Small intestine (tissue), 7 donors: ENCODE data around the gene KRT86. TPM values are rescaled to one million over a fixed set of nuclear protein-coding genes. Genes with fewer than 3 reads are reported as not detected.

Source experiments
- DNase-seq, 2 donors: peaks; one replicate each; pipeline versions ENCODE4 v3.0.0 to v3.0.0-alpha.2; 2013
- FAIRE-seq: peaks from 2 replicates; lab custom pipeline; 2012; peaks lifted over from hg19 to GRCh38; lab: Jason Lieb, UNC
- H3K27ac ChIP-seq, 3 donors: one replicate each; pipeline ENCODE4 v1.5.1; 2013; ENCODE audit warnings: low read length in 2 of 3, mild to moderate bottlenecking in 2 of 3, control low read depth in 1 of 3, inconsistent platforms in 1 of 3, low read depth in 1 of 3, moderate library complexity in 1 of 3
- H3K27me3 ChIP-seq, 3 donors: one replicate each; pipeline ENCODE4 v1.6.1; 2013; ENCODE audit warnings: low read length in 3 of 3, inconsistent platforms in 1 of 3; ENCODE audit not compliant: control insufficient read depth in 3 of 3, insufficient read depth in 3 of 3
- H3K36me3 ChIP-seq, 3 donors: one replicate each; pipeline ENCODE4 v1.6.1; 2013; ENCODE audit warnings: low read length in 3 of 3, inconsistent platforms in 1 of 3, low read depth in 1 of 3, mild to moderate bottlenecking in 1 of 3, moderate library complexity in 1 of 3; ENCODE audit not compliant: control insufficient read depth in 3 of 3, insufficient read depth in 2 of 3
- H3K4me1 ChIP-seq, 3 donors: one replicate each; pipeline ENCODE4 v1.6.1; 2013; ENCODE audit warnings: low read length in 2 of 3, inconsistent platforms in 1 of 3, low read depth in 1 of 3, mild to moderate bottlenecking in 1 of 3, moderate library complexity in 1 of 3; ENCODE audit not compliant: control insufficient read depth in 3 of 3, insufficient read depth in 2 of 3
- H3K4me3 ChIP-seq, 3 donors: one replicate each; pipeline ENCODE4 v1.5.1; 2013; ENCODE audit warnings: low read length in 3 of 3, control low read depth in 1 of 3, inconsistent platforms in 1 of 3, low read depth in 1 of 3, mild to moderate bottlenecking in 1 of 3, moderate library complexity in 1 of 3
- H3K9me3 ChIP-seq, 2 donors: one replicate each; pipeline ENCODE4 v1.6.1; 2013; ENCODE audit warnings: low read depth in 1 of 2, low read length in 1 of 2; ENCODE audit not compliant: control insufficient read depth in 2 of 2, insufficient read depth in 1 of 2
- WGBS, 3 donors: extraction: QIAGEN DNeasy Blood & Tissue Kit; methylation state at CpG; one replicate each; pipeline ENCODE4 v1.1.7; 2013; 5-methylcytosine and 5-hydroxymethylcytosine counted together
- polyA plus RNA-seq, 4 donors: library from polyadenylated mRNA; stranded (reverse) in 3 of 4; unstranded in 1 of 4; fragments of 200-250 nt in 3 of 4; fragments of 120-200 nt in 1 of 4; gene quantifications; one replicate each; pipeline versions ENCODE4 v1.2.1 to v1.2.3, GENCODE V29; 2013
- donor health status: healthy with polysubstance abuse.
- donor health status: control.
- donor health status: control.
- donor health status: Bipolar disorder and iron deficiency.
- donor health status: healthy.

Gene KRT86
- polyA plus RNA-seq, 4 donors, result 0.01 to 0.84 (median 0.54) TPM; not detected in 1

DNA sequence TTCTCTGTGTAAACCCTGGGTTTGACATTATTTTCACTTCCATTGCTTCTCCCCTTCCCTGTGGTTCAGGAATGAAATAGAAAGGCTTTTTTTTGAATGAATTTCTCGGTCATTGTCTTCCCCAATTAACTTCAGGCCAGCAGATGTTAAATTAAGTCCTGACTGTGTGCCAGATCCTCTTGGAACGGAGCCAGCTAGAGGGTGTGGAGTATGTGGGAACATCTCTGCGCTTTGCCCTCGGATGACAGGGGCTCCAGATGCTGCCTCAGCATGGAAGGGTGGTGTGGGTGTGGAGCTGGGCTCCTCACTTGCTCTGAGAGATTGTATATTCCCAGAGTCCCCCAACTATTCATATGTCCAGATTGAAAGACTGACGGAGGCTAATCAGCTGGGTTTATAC is 79.8 kb downstream of the KRT86 start:
- no peak for FAIRE-seq
- WGBS, 3 donors, result 19 to 26% (median 23%) methylated on average over 5 of the region's 5 CpGs

DNA sequence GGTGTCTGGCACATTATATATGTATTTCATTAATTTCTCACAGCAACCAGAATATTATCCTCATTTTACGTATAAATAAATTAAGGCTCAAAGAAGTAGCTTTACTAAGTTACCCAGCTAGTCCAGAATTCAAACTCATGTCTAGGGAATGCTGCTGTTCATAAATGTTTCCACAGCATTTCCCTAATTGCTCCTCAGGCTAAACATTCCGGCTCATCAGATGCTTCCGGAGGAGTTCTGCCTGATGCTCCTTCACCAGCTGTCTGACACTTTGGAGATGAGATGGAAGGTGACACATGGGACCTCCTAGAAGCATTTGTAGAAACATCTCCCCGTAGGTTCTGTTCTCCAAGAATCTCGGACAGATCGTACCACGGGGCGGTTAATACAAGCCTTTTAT is 80.7 kb downstream of the KRT86 start:
- no peaks in the 10 kb centered on the region for H3K9me3 ChIP-seq
- FAIRE-seq (no peak), DNase-seq (no peak)
- no peaks in the 10 kb centered on the region for H3K36me3 ChIP-seq
- peaks cover 0 to 12% (median 5%) of the 10 kb centered on the region in 3 donors for H3K27me3 ChIP-seq
- no peaks in the 10 kb centered on the region for H3K4me1 ChIP-seq
- 78 to 91% (median 86%) methylated on average over 8 of the region's 8 CpGs for WGBS, 3 donors
- no peak overlapping the region for H3K4me3 ChIP-seq
- H3K27ac ChIP-seq, result no peak overlapping the region

More for the DNA sequence above, 79.8 kb downstream of the KRT86 start:
- Histone ChIP-seq H3K27me3 (peaks cover 0 to 12% (median 5%) of the 10 kb centered on the region in 3 donors), H3K27ac (no peak overlapping the region), H3K4me3 (no peak overlapping the region), H3K36me3 (no peaks in the 10 kb centered on the region), H3K4me1 (no peaks in the 10 kb centered on the region), H3K9me3 (no peaks in the 10 kb centered on the region)
- peak in 1 of 2 donors; percentile 23 for DNase-seq

DNA sequence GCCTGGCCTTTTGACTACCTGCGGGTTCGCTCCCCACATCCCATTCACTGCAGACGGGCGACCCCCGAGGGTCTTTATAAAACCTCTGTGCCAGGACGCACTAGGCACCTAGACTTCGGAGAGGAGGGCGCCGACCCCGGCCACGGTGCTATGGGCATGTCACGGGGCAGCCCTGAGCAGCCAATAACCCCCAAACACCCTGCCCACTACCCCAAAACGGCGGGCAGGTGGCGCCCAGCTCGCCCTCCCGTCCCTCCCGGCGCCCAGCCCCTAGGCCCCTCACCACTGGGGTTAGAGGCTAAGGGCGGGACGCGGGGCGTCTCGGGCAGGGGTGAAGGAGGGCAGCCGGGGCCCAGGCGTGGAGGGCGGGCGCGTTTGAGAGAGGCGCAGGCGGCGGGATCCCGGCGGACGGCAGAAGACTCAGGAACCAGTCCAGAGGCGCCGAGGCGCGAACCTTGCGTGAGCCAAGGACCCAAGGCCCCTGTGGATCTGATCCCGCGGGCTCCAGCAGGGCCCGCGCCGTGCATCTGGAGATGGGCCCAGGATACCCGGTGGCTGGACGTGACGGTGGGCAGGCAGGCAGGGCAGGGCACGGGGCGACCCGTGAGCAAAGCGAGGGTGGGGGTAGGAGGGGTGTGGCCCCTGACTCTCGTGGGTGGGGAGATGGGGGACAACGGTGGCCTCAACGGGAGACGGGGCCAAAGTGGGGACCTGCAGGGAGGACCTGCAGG is 81.8 kb downstream of the KRT86 start:
- FAIRE-seq, result no peak
- H3K36me3 ChIP-seq, result no peaks in the 10 kb centered on the region
- H3K27ac ChIP-seq, result no peak overlapping the region
- no peak for DNase-seq
- no peaks in the 10 kb centered on the region for H3K4me1 ChIP-seq
- H3K9me3 ChIP-seq, result no peaks in the 10 kb centered on the region
- no peak overlapping the region for H3K4me3 ChIP-seq
- peaks cover 0 to 9% (median 5%) of the 10 kb centered on the region in 3 donors for H3K27me3 ChIP-seq
- WGBS, 3 donors, result 92 to 94% (median 93%) methylated on average over 50 to 56 of the region's 56 CpGs

DNA sequence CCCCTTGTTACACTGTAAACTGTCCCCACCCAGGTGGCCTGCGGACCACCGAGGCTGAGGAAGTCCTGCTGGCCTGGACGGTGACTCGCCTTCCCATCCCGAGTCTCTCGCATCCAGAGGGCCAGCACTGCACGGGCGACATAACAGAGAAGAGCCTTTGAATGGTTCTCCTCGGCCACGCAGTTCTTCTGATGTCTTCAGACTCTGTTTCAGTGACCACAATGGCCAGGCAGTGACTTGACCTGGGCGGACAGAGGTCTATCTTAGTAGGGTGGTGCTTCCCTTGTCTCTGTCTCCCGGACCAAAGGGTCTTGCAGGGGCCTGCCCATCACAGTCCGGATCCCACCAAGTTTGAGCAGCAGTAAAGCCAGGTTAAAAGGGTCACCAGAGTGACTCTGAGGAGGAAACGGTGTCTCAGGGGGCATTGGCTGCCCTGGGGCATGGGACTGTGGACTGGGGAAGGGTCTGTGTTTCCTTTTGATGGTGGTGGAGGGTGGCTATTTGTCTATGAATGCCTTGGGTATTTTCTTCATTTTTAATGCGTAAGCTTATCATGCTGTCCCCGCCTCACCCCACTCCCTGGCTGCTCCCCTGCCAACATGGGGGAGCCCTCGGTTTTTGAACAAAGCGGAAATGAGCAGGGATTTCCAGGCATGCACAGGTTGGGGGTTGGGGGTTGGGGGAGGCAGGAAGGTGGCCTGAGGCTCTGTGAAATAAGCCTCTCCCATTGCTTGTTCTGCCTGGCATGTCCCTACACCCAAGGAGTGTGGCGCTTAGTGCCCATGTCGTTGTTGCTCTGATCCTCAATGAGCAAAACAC is 82.5 kb downstream of the KRT86 start:
- FAIRE-seq, result no peak
- 85 to 91% (median 89%) methylated on average over 15 to 20 of the region's 20 CpGs for whole genome bisulfite sequencing, 3 donors
- Histone ChIP-seq H3K9me3 (no peaks in the 10 kb centered on the region), H3K27ac (no peak overlapping the region), H3K4me3 (no peak overlapping the region), H3K36me3 (no peaks in the 10 kb centered on the region), H3K4me1 (no peaks in the 10 kb centered on the region), H3K27me3 (peaks cover 0 to 9% (median 5%) of the 10 kb centered on the region in 3 donors)
- no peak for DNase-seq

Other genes with a start within 250 kb of the KRT86 start
- 100 to 1,000 TPM in 1 of 4 donors, 10 to 100 TPM in 2, 1 to 10 TPM in 1; 6.7 to 100 (median 34.7) TPM for gene NR4A1, start 223.2 kb upstream of the KRT86 start, polyA plus RNA-seq
- 10 to 100 TPM; 26.7 to 65.1 (median 55.5) TPM for gene ATG101, start 204.7 kb upstream of the KRT86 start, polyA plus RNA-seq
- gene SMIM41, start 194.9 kb upstream of the KRT86 start, polyA plus RNA-seq, result 1 to 10 TPM in 1 of 4 donors, under 1 TPM in 2, not detected in 1; 0.46 to 1.6 (median 0.80) TPM
- gene KRT80, start 82.6 kb upstream of the KRT86 start, polyA plus RNA-seq, result 1 to 10 TPM in 1 of 4 donors, under 1 TPM in 3; 0.13 to 3.2 (median 0.58) TPM
- gene KRT7, start 41.4 kb upstream of the KRT86 start, polyA plus RNA-seq, result 10 to 100 TPM in 1 of 4 donors, 1 to 10 TPM in 3; 2.2 to 10.1 (median 3.2) TPM
- under 1 TPM in 1 of 4 donors, not detected in 3; 0.53 TPM for gene KRT81, start 16.9 kb downstream of the KRT86 start, polyA plus RNA-seq
- gene KRT83, start 46.8 kb downstream of the KRT86 start, polyA plus RNA-seq, result under 1 TPM in 1 of 4 donors, not detected in 3; 0.03 TPM
- gene KRT85, start 92.8 kb downstream of the KRT86 start, polyA plus RNA-seq, result under 1 TPM in 1 of 4 donors, not detected in 3; 0.03 TPM
- gene KRT84, start 111.0 kb downstream of the KRT86 start, polyA plus RNA-seq, result not detected
- not detected for gene KRT82, start 131.7 kb downstream of the KRT86 start, polyA plus RNA-seq
- under 1 TPM in 1 of 4 donors, not detected in 3; 0.01 TPM for gene KRT75, start 159.7 kb downstream of the KRT86 start, polyA plus RNA-seq
- gene KRT6B, start 177.5 kb downstream of the KRT86 start, polyA plus RNA-seq, result under 1 TPM in 1 of 4 donors, not detected in 3; 0.67 TPM
- gene KRT6C, start 199.2 kb downstream of the KRT86 start, polyA plus RNA-seq, result under 1 TPM in 1 of 4 donors, not detected in 3; 0.03 TPM
- gene KRT6A, start 218.6 kb downstream of the KRT86 start, polyA plus RNA-seq, result 1 to 10 TPM in 2 of 4 donors, under 1 TPM in 1, not detected in 1; 0.13 to 6.7 (median 3.2) TPM
- gene KRT5, start 245.7 kb downstream of the KRT86 start, polyA plus RNA-seq, result 1 to 10 TPM in 2 of 4 donors, under 1 TPM in 2; 0.06 to 6.5 (median 3.2) TPM